Thyroid gland (tissue), 4 donors: Measurements from ENCODE around the gene PDPK1. TPM values are rescaled to one million over a fixed set of nuclear protein-coding genes. Genes with fewer than 3 reads are reported as not detected.
"Not testable (repeated sequence)": the region's sequence is repeated elsewhere in the genome, so short reads cannot be mapped to it uniquely, and the experiment has no call there.

Source experiments
- DNase-seq, 2 donors: peaks; one replicate each; pipeline ENCODE4 v3.0.0-alpha.2; 2019
- H3K27ac ChIP-seq, 3 donors: fragments of 200-600 bp; sonication (generic); 1 replicate in 2 of 3; 2 replicates in 1 of 3; pipeline ENCODE4 v1.5.1; 2016 to 2019; ENCODE audit warnings: mild to moderate bottlenecking in 1 of 3, moderate library complexity in 1 of 3
- H3K27me3 ChIP-seq: fragments of 200-600 bp; sonication (generic); one replicate; pipeline ENCODE4 v1.5.1; 2019
- H3K36me3 ChIP-seq, 2 donors: fragments of 200-600 bp; sonication (generic); one replicate each; pipeline ENCODE4 v1.5.1; 2016 to 2019
- H3K4me1 ChIP-seq, 2 donors: fragments of 200-600 bp; sonication (generic); one replicate each; pipeline ENCODE4 v1.5.1; 2017 to 2019
- H3K4me3 ChIP-seq, 3 donors: fragments of 200-600 bp; sonication (generic); replicated peaks in 1 of 3; 1 replicate in 2 of 3; 2 replicates in 1 of 3; pipeline ENCODE4 v1.5.1; 2016; ENCODE audit warnings: mild to moderate bottlenecking in 1 of 3
- H3K9me3 ChIP-seq: fragments of 200-600 bp; sonication (generic); one replicate; pipeline ENCODE4 v1.5.1; 2017
- CTCF ChIP-seq, 6 experiments: fragments of 200-600 bp in 3 of 6; fragments of 450-650 bp in 3 of 6; sonication (generic) in 3 of 6; IDR thresholded peaks; one replicate each; pipeline ENCODE4 v1.5.1; 2016 to 2019; ENCODE audit warnings: antibody characterized with exemption in 6 of 6, mild to moderate bottlenecking in 2 of 6, inconsistent platforms in 1 of 6, moderate library complexity in 1 of 6
- WGBS, 2 donors: methylation state at CpG; one replicate each; pipeline ENCODE4 v1.1.5; 2017; 5-methylcytosine and 5-hydroxymethylcytosine counted together
- intact Hi-C: fragments of 100-400 bp; cut with DNase I; formaldehyde crosslinking; loops from one replicate; pipeline ENCODE4 v1.15.1; 2023
- total RNA-seq, 4 donors: library from RNA; depleted of rRNA; stranded (reverse); fragments of >200 nt; gene quantifications; one replicate each; pipeline ENCODE4 v1.2.3, GENCODE V29; 2016

PDPK1 gene
- total RNA-seq, 4 donors from 2014 or later = 33.3 to 89.0 (median 39.5) TPM

- H3K4me3 ChIP-seq, H3K4me1 ChIP-seq, H3K27me3 ChIP-seq, H3K27ac ChIP-seq, H3K9me3 ChIP-seq, H3K36me3 ChIP-seq, intact Hi-C loops: not testable (repeated sequence)
- WGBS, 2 donors = 37 to 41% methylated on average over 6 to 9 of the region's 17 CpGs
- DNase-seq = peak in 1 of 2 donors; percentile 6
These were observed 22.4 kb downstream of the PDPK1 start for GRCh38 chr16:2560131-2560797.

GRCh38 chr16:2560798-2561133 lies 22.9 kb downstream of the PDPK1 start:
- H3K27ac ChIP-seq, H3K4me1 ChIP-seq, H3K4me3 ChIP-seq, H3K9me3 ChIP-seq, H3K36me3 ChIP-seq, intact Hi-C loops, H3K27me3 ChIP-seq: not testable (repeated sequence)
- peak in 2 of 6 experiments; percentile 19 to 48 for TF ChIP-seq CTCF (IDR thresholded peaks at IDR 0.05)
- no CpG with 5 or more reads among the region's 4 CpGs for WGBS, 2 donors
- DNase-seq = peak; percentile 75 to 76

- H3K4me1 ChIP-seq, H3K36me3 ChIP-seq, H3K27ac ChIP-seq, H3K9me3 ChIP-seq, DNase-seq, intact Hi-C loops, H3K4me3 ChIP-seq, H3K27me3 ChIP-seq: not testable (repeated sequence)
- no CpG with 5 or more reads among the region's 6 CpGs for WGBS, 2 donors
These were observed 29.7 kb downstream of the PDPK1 start for GRCh38 chr16:2567506-2567905.

- intact Hi-C loops, H3K4me3 ChIP-seq, DNase-seq, H3K27me3 ChIP-seq, H3K36me3 ChIP-seq, H3K27ac ChIP-seq, H3K9me3 ChIP-seq, H3K4me1 ChIP-seq: not testable (repeated sequence)
- WGBS, 2 donors = no CpG with 5 or more reads among the region's 11 CpGs
These were observed 30.8 kb downstream of the PDPK1 start for GRCh38 chr16:2568573-2568972.

- intact Hi-C loops, H3K4me1 ChIP-seq, H3K9me3 ChIP-seq, H3K4me3 ChIP-seq, DNase-seq, H3K27ac ChIP-seq, H3K27me3 ChIP-seq, H3K36me3 ChIP-seq: not testable (repeated sequence)
- WGBS, 2 donors = no CpG with 5 or more reads among the region's 6 CpGs
These were observed 34.9 kb downstream of the PDPK1 start for GRCh38 chr16:2572704-2573103.

- H3K4me3 ChIP-seq, intact Hi-C loops, H3K36me3 ChIP-seq, H3K27ac ChIP-seq, H3K27me3 ChIP-seq, H3K4me1 ChIP-seq, H3K9me3 ChIP-seq, DNase-seq: not testable (repeated sequence)
- 88% methylated on average over 1 of the region's 21 CpGs; no CpG with 5 or more reads in 1 of the 2 donors for WGBS, 2 donors
These were observed 38.0 kb downstream of the PDPK1 start for GRCh38 chr16:2575839-2576238.

- WGBS, 2 donors = no CpG with 5 or more reads among the region's 26 CpGs
These were observed 39.2 kb downstream of the PDPK1 start for GRCh38 chr16:2577044-2577443.

GRCh38 chr16:2578905-2579304 lies 41.1 kb downstream of the PDPK1 start:
- H3K9me3 ChIP-seq, H3K27me3 ChIP-seq, H3K4me3 ChIP-seq, H3K27ac ChIP-seq, DNase-seq, H3K4me1 ChIP-seq, intact Hi-C loops, H3K36me3 ChIP-seq: not testable (repeated sequence)
- no CpG with 5 or more reads among the region's 12 CpGs for WGBS, 2 donors

More at GRCh38 chr16:2577044-2577443, 39.2 kb downstream of the PDPK1 start:
- H3K27ac ChIP-seq, H3K27me3 ChIP-seq, DNase-seq, intact Hi-C loops, H3K36me3 ChIP-seq, H3K4me1 ChIP-seq, H3K9me3 ChIP-seq, H3K4me3 ChIP-seq: not testable (repeated sequence)

- WGBS, 2 donors = 83% methylated on average over 1 of the region's 11 CpGs; no CpG with 5 or more reads in 1 of the 2 donors
- H3K27me3 ChIP-seq, H3K9me3 ChIP-seq, H3K27ac ChIP-seq, H3K4me1 ChIP-seq, H3K4me3 ChIP-seq, DNase-seq, intact Hi-C loops, H3K36me3 ChIP-seq: not testable (repeated sequence)
These were observed 42.3 kb downstream of the PDPK1 start for GRCh38 chr16:2580143-2580542.

GRCh38 chr16:2580818-2581217 lies 43.0 kb downstream of the PDPK1 start:
- H3K4me1 ChIP-seq, H3K27ac ChIP-seq, intact Hi-C loops, H3K27me3 ChIP-seq, H3K36me3 ChIP-seq, H3K9me3 ChIP-seq, H3K4me3 ChIP-seq, DNase-seq: not testable (repeated sequence)
- WGBS, 2 donors = no CpG with 5 or more reads among the region's 21 CpGs
